Lower leg skin (tissue), 4 donors: ENCODE results near the gene DVL1. TPM values are rescaled to one million over a fixed set of nuclear protein-coding genes. Genes with fewer than 3 reads are reported as not detected.
A peak's percentile ranks its signal among the peaks of the same experiment; 100 is the strongest.

Experiments
- DNase-seq, 2 donors: peaks; one replicate each; pipeline ENCODE4 v3.0.0-alpha.2; 2019; ENCODE audit warnings: low spot score in 2 of 2
- H3K4me3 ChIP-seq: fragments of 200-600 bp; sonication (generic); 2 replicates; pipeline ENCODE4 v1.5.1; 2017; ENCODE audit warnings: mild to moderate bottlenecking, low read depth; ENCODE audit not compliant: poor library complexity, severe bottlenecking
- POLR2A ChIP-seq, 2 donors: fragments of 450-650 bp; IDR thresholded peaks; one replicate each; pipeline ENCODE4 v1.6.1; 2016 to 2017; ENCODE audit warnings: antibody characterized with exemption in 2 of 2, mild to moderate bottlenecking in 1 of 2, moderate library complexity in 1 of 2
- WGBS, 2 donors: methylation state at CpG; one replicate each; pipeline ENCODE4 v1.1.5; 2018; 5-methylcytosine and 5-hydroxymethylcytosine counted together
- intact Hi-C: fragments of 100-400 bp; cut with DNase I; formaldehyde crosslinking; loops from one replicate; pipeline ENCODE4 v1.15.0; 2023; ENCODE audit warnings: low total_unique reads
- total RNA-seq, 4 donors: library from RNA; depleted of rRNA; stranded (reverse); fragments of >200 nt; gene quantifications; one replicate each; pipeline ENCODE4 v1.1.0, GENCODE V29; 2016
- TF ChIP-seq, protein P1 (sequence below), 3 donors: fragments of 450-650 bp; IDR thresholded peaks; one replicate each; pipeline ENCODE4 v1.5.1; 2016; ENCODE audit warnings: antibody characterized with exemption in 3 of 3, mild to moderate bottlenecking in 3 of 3, moderate library complexity in 2 of 3

The DVL1 gene
- total RNA-seq, 4 donors from 2014 or later = 92.0 to 163 (median 113) TPM

DNA sequence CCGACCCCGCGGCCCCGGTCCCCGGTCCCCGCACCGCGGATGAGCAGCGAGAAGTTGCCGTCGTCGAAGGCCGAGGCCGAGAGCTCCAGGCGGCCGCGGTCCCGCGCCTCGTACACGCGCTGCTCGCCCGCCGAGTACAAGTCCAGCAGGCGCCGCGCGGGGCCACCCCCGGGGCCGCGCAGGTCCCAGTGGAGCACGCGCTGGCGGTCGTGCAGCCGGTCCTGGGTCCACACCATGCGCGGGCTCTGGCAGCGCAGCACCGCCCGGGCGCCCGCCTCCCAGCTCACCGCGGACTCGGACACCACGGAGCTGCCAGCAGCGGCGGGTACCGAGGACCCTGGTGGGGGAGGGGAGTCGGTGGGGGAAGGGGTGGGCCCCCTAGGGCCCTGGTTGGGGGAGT is 6.2 kb upstream of the DVL1 start:
- intact Hi-C loops = no loop called here
- DNase-seq = no peak
- WGBS, 2 donors = 1 to 2% methylated on average over 16 to 25 of the region's 52 CpGs
- H3K4me3 ChIP-seq = no peak overlapping the region
- TF ChIP-seq, protein P1, sequence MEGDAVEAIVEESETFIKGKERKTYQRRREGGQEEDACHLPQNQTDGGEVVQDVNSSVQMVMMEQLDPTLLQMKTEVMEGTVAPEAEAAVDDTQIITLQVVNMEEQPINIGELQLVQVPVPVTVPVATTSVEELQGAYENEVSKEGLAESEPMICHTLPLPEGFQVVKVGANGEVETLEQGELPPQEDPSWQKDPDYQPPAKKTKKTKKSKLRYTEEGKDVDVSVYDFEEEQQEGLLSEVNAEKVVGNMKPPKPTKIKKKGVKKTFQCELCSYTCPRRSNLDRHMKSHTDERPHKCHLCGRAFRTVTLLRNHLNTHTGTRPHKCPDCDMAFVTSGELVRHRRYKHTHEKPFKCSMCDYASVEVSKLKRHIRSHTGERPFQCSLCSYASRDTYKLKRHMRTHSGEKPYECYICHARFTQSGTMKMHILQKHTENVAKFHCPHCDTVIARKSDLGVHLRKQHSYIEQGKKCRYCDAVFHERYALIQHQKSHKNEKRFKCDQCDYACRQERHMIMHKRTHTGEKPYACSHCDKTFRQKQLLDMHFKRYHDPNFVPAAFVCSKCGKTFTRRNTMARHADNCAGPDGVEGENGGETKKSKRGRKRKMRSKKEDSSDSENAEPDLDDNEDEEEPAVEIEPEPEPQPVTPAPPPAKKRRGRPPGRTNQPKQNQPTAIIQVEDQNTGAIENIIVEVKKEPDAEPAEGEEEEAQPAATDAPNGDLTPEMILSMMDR (IDR thresholded peaks at IDR 0.05) = no peak
- TF ChIP-seq POLR2A (IDR thresholded peaks at IDR 0.05) = no peak

DNA sequence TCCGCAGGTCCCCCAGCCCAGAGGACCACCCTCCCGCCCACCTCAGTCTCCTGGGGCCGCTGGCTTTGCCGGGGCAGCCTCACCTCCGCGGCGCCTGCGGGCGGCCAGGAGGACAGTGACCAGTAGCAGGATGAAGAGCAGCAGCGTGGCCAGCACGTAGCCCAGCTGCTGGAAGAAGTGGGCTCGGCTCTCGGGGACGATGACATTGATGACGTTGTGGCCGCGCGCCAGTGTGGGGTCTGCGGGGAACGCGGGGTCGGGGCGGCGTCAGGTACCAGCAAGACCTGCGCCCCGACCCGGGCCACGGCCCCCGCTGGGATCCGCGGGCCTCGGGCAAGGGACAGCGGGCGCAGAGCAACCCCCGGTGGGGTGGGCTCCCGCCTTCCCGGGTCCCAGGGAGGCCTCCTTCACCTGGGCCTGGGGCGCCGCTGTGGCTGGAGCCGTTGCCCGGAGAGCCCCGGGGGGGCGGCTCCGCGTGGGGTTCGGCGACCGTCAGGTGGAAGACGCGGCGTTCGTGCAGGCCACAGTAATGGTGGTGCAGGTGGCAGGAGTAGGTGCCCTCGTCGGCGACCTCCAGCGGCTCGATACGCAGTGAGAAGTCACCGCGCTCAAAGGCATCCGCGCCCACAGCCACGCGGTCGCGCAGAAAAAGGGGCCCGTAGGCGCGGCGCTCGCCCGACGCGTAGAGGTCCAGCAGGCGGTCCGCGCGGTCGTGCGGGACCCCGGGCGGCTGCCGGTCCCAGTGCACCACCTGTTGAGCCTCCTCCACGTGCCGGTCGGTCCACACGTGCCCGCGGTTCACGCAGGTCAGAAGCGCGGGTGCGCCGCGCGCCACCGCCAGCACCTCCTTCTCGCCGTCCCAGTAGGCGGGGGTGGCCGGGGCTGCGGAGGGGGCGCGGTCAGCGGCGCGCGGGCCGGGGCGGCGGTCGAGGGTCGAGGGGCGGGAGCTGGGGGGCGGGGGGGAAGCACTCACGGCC is 5.3 kb upstream of the DVL1 start:
- DNase-seq = no peak
- intact Hi-C loops = no loop called here
- WGBS, 2 donors = 61 to 75% methylated on average over 14 to 58 of the region's 116 CpGs
- TF ChIP-seq, protein P1 (IDR thresholded peaks at IDR 0.05) = no peak
- TF ChIP-seq POLR2A (IDR thresholded peaks at IDR 0.05) = no peak
- H3K4me3 ChIP-seq = no peak overlapping the region

DNA sequence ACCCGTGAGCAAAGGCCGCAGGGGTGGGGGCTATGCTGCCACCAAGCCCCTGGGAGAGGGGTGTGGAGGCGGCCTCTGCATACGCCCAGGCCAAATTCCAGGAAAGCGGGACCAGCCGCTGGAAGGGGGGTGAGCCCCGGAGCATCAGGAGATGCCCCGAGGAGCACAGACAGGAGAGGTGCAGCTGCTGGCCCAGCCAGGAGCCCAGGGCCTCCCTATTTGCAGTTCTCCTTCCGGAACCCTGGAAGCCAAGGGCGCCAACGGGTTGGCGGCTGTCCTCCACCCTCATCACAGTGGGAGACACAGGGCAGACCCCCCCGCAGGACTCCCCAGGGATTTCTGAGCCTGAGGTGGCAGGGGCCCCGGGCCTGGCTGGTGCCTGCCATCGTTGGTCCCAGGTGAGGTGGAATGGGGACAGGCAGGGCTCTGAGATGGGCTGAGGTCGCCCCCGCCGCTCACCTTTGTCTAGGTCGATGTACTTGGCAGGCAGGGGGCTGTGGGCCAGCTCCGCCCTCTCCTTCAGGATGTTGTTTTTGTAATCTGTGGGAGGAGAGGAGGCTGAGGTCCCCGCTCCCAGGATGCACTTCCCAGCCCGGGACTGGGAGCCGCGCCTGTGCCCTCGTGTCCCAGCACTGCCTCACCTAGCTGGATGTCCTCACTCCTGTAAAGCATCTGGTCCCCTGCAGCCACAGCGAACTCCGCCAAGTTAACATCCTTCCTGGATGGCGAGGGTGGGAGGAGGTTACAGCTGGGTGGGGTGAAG is 4.4 kb upstream of the DVL1 start:
- H3K4me3 ChIP-seq = no peak overlapping the region
- 23 to 33% methylated on average over 23 to 28 of the region's 28 CpGs for WGBS, 2 donors
- intact Hi-C loops = no loop called here
- DNase-seq = no peak
- TF ChIP-seq POLR2A (IDR thresholded peaks at IDR 0.05) = no peak
- TF ChIP-seq, protein P1 (IDR thresholded peaks at IDR 0.05) = no peak

DNA sequence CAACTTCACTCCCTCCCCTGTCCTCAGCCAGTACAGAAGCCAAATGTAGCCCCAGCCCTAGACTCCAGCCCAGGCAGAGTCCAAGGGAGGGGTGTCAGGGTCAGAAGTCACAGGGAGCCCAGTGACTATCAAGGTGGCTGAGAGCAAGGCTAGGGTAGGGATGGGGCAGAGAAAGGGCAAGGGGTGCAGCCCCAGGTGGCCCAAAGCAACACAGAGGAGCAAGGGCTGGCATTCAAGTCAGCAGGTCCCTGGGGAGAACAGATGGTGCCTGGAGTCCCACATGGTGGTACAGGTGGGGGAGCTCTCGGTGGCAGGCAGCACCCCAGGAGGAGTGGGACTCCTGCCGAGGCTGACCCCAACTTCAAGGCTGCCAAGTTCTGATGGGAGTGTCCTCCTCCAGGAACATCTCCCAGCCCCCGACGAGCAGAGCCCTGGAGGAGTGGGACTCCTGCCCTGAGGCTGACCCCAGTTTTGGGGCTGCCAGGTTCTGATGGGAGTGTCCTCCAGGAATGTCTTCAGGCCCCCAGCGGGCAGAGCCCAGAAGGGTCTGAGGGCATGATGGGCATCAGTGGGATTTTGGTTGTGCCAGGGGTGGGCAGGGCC is 3.7 kb upstream of the DVL1 start:
- 0 to 20% methylated on average over 3 to 4 of the region's 5 CpGs for WGBS, 2 donors
- intact Hi-C loops = no loop called here
- DNase-seq = no peak
- H3K4me3 ChIP-seq = no peak overlapping the region
- no peak for TF ChIP-seq POLR2A (IDR thresholded peaks at IDR 0.05)
- TF ChIP-seq, protein P1 (IDR thresholded peaks at IDR 0.05) = no peak

DNA sequence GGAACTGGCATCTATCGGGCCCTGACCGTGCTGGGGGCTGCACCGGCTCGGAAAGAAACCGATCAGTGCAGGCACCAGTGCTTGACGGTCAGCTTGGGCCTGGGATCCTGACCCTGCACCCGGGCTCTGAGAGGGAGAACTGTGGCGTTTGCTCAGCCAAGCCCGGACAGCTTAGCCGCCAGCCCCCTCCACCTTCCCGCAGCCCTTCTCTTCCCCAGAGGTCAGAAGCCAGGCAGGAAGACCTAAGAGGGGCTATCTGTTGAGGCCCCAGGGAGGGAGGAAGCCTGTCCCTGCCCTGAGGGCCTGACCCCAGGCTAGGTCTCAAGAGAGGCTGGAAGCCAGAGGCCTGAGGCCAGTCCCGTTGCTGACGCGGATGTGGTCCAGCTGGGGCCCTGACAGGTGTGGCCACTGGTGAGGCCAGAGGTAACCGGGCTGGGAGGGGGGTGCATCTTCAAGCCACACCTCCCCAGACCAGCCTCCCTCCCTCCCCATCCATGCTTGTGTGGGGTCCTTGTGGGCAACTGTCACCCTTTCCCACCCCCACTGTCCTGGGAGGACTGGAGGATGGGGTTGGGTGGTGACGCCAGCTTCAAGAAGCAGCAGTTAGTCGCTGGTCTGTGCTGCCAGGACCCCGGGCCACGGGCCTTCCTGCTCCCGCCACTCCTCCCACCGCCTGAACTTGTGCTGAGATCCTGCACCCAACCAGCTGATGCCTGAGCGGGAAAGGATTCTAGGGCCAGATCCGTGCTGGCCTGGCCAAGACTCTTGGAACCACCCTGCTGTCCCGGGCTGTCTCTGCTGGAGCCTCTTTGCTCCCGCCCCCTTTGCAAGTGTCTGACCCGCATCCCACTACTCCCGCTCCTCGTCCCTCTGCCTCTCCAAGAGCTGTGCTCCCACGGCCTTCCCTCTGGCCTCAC is 2.6 kb upstream of the DVL1 start:
- H3K4me3 ChIP-seq = no peak overlapping the region
- TF ChIP-seq, protein P1 (IDR thresholded peaks at IDR 0.05) = no peak
- TF ChIP-seq POLR2A (IDR thresholded peaks at IDR 0.05) = no peak
- DNase-seq = peak in 1 of 2 donors; percentile 93
- intact Hi-C loops = no loop called here
- WGBS, 2 donors = 41 to 47% methylated on average over 26 to 28 of the region's 29 CpGs
